Panc1 (cell line): Measurements from ENCODE around the gene KCNH3. TPM values are rescaled to one million over a fixed set of nuclear protein-coding genes. Genes with fewer than 3 reads are reported as not detected.

ENCODE experiments used
- ATAC-seq: fragments of 200-7000 bp; cut with Tn5 transposase; 2 replicates; pipeline ENCODE4 v1.9.1; 2020; ENCODE audit warnings: mild to moderate bottlenecking, moderate library complexity
- BruUV-seq: library from RNA; stranded (reverse); fragments of 400-500 nt; replicated peaks from 2 replicates; lab custom pipeline; 2021; lab: Mats Ljungman, UMichigan
- CTCF ChIA-PET: fragments of 300-600 bp; sonication (Branson Sonifier 250); formaldehyde crosslinking; loops from one replicate; lab custom pipeline; 2022; ENCODE audit warnings: antibody characterized with exemption; lab: Charles Lee
- POLR2A ChIA-PET: fragments of 300-600 bp; sonication (Branson Sonifier 250); formaldehyde crosslinking; loops from one replicate; lab custom pipeline; 2022; ENCODE audit warnings: antibody characterized with exemption; lab: Charles Lee
- DNase-seq: peaks from one replicate; pipeline ENCODE4 v3.0.0-alpha.2; 2010; ENCODE audit warnings: low read depth, low spot score
- H3K27ac ChIP-seq: 2 replicates; pipeline ENCODE4 v1.5.1; 2011; ENCODE audit warnings: mild to moderate bottlenecking, low read length, inconsistent platforms
- H3K27me3 ChIP-seq: fragments of 200-500 bp; sonication (Bioruptor generic); 2 replicates; pipeline ENCODE4 v1.6.0; 2014; ENCODE audit warnings: low read length, inconsistent platforms; ENCODE audit not compliant: control insufficient read depth, insufficient read depth
- H3K36me3 ChIP-seq: fragments of 200-500 bp; sonication (Bioruptor generic); 2 replicates; pipeline ENCODE4 v1.5.1; 2014; ENCODE audit warnings: inconsistent platforms, mild to moderate bottlenecking, low read length, moderate library complexity; ENCODE audit not compliant: control insufficient read depth, insufficient read depth
- H3K4me1 ChIP-seq: 2 replicates; pipeline ENCODE4 v1.5.1; 2011; ENCODE audit warnings: inconsistent platforms, mild to moderate bottlenecking, low read length, moderate library complexity; ENCODE audit not compliant: control insufficient read depth, insufficient read depth
- H3K4me3 ChIP-seq, 2 experiments: 2 replicates each; pipeline ENCODE4 v1.5.1; 2011 to 2012; ENCODE audit warnings: low read depth in 2 of 2, low read length in 2 of 2, mild to moderate bottlenecking in 2 of 2, inconsistent platforms in 1 of 2, moderate library complexity in 1 of 2
- H3K9me3 ChIP-seq: fragments of 200-500 bp; sonication (Bioruptor generic); 2 replicates; pipeline ENCODE4 v1.5.1; 2014; ENCODE audit warnings: low read depth, mild to moderate bottlenecking, inconsistent platforms, low read length, moderate library complexity; ENCODE audit not compliant: control insufficient read depth, insufficient read depth
- CTCF ChIP-seq: fragments of 450-650 bp; IDR thresholded peaks from 2 replicates; pipeline ENCODE4 v1.5.1; 2017; ENCODE audit warnings: mild to moderate bottlenecking
- POLR2AphosphoS5 ChIP-seq: IDR thresholded peaks from 2 replicates; pipeline ENCODE4 v1.6.1; 2012; ENCODE audit warnings: mild to moderate bottlenecking, low read depth, low read length, moderate library complexity
- REST ChIP-seq, 2 experiments: IDR thresholded peaks; 2 replicates each; pipeline ENCODE4 v1.6.1; 2011 to 2012; ENCODE audit warnings: low read depth in 2 of 2, control low read depth in 1 of 2, low read length in 1 of 2, mild to moderate bottlenecking in 1 of 2, moderate library complexity in 1 of 2; ENCODE audit not compliant: insufficient read depth in 1 of 2
- SIN3A ChIP-seq: IDR thresholded peaks from 2 replicates; pipeline ENCODE4 v1.6.1; 2012; ENCODE audit warnings: low read depth, mild to moderate bottlenecking, low read length, moderate library complexity, borderline replicate concordance; ENCODE audit not compliant: insufficient read depth
- TCF7L2 ChIP-seq: IDR thresholded peaks from 2 replicates; pipeline ENCODE4 v1.6.1; 2011; ENCODE audit warnings: mild to moderate bottlenecking, low read depth, low read length, inconsistent platforms
- in situ Hi-C: cut with HindIII; loops from 2 replicates; pipeline ENCODE4 v1.10.0; 2016; ENCODE audit warnings: low sequenced_read_pairs, low pct_unique_long_range_greater_than_20kb
- intact Hi-C: fragments of 100-400 bp; cut with micrococcal nuclease; formaldehyde crosslinking; loops from one replicate; pipeline ENCODE4 v1.10.0; 2022; ENCODE audit not compliant: unreplicated experiment
- total RNA-seq: library from RNA; stranded (reverse); gene quantifications from one replicate; pipeline ENCODE4 v1.2.1, GENCODE V29; 2021; ENCODE audit not compliant: unreplicated experiment

KCNH3 gene
- total RNA-seq, 1 experiment from 2014 or later = 0.64 TPM

- intact Hi-C loops = no loop called here
- no peak; the same call in 1 of the 2 replicates for ATAC-seq
- in situ Hi-C loops = no loop called here
- BruUV-seq = no TSS peak
- ChIA-PET POLR2A (no interaction called here), CTCF (interaction anchor here (0.6 kb wide), 1 partner anchor 254 kb away, joined by 5 read pairs; no protein-coding TSS in a partner anchor)
- DNase-seq = no peak
- H3K4me3 ChIP-seq = no peak overlapping the region
- H3K9me3 ChIP-seq = no peaks in the 10 kb centered on the region
- no peak for TF ChIP-seq TCF7L2
- no peak for TF ChIP-seq SIN3A
- no peak for TF ChIP-seq CTCF
- no peak for TF ChIP-seq POLR2AphosphoS5
- TF ChIP-seq REST (IDR thresholded peaks at IDR 0.05; ENCODE audit: insufficient read depth in 1 of 2, low read depth in 2 of 2, low read length in 1 of 2) = no peak
- H3K36me3 ChIP-seq = peaks cover 16% of the 10 kb centered on the region
- H3K27me3 ChIP-seq = no peaks in the 10 kb centered on the region
- H3K4me1 ChIP-seq = no peaks in the 10 kb centered on the region
- no peak overlapping the region for H3K27ac ChIP-seq
These were observed 11.3 kb upstream of the KCNH3 start for GRCh38 chr12:49527361-49528130.

GRCh38 chr12:49529414-49529813 is 9.4 kb upstream of the KCNH3 start:
- ATAC-seq (no peak), DNase-seq (no peak)
- Histone ChIP-seq H3K4me3 (no peak overlapping the region), H3K9me3 (no peaks in the 10 kb centered on the region), H3K36me3 (peaks cover 16% of the 10 kb centered on the region; the same call in 1 of the 2 replicates), H3K4me1 (no peaks in the 10 kb centered on the region), H3K27me3 (no peaks in the 10 kb centered on the region), H3K27ac (no peak overlapping the region)
- CTCF ChIA-PET = interaction anchor here (0.7 kb wide), 1 partner anchor 182 kb away, joined by 5 read pairs; no protein-coding TSS in a partner anchor
- POLR2A ChIA-PET = no interaction called here
- no peak for TF ChIP-seq CTCF
- no peak for TF ChIP-seq POLR2AphosphoS5
- TF ChIP-seq REST (IDR thresholded peaks at IDR 0.05; ENCODE audit: insufficient read depth in 1 of 2, low read depth in 2 of 2, low read length in 1 of 2) = no peak
- no peak for TF ChIP-seq TCF7L2
- no peak for TF ChIP-seq SIN3A
- intact Hi-C loops = no loop called here
- in situ Hi-C loops = no loop called here
- BruUV-seq = no TSS peak
